ENCODE results near the gene FBXL17. TPM values are rescaled to one million over a fixed set of nuclear protein-coding genes. Genes with fewer than 3 reads are reported as not detected.

Gene FBXL17
- total and polyA plus RNA-seq, 2 of the 13 experiments (the other 11 are each of a cell fraction or from before 2014, with no cell fraction given) = 3.0 to 7.9 TPM

DNA sequence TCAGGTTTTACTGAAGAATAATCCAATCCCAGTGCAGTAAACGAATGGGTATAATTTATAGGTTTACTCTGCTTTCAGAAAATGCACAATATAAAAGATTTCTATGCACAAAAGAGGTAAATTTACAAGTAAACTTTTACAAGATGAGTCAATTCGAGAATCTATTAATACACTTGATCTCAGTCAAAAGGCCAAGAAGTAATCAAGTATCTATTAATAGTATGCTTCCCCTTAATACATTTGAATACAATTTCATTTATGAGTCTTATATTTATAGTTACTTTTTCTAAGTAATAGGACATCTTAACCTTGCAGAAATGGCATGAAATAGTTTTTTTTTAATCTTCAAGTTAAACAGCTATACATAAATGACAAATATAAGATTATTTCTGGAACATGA lies 355.9 kb downstream of the FBXL17 start:
- CTCF ChIA-PET (ENCODE audit: low intra/inter-chr PET ratio, low total read pairs) = no interaction called here
- intact Hi-C loops (cut with micrococcal nuclease; ENCODE audit: unreplicated experiment) = no loop called here
- H3K9ac ChIP-seq (ENCODE audit: insufficient read depth, low read depth, low read length) = no peak overlapping the region

More for the DNA sequence above, 355.9 kb downstream of the FBXL17 start:
- Histone ChIP-seq H3K4me3 (replicated peaks in 1 of 3; ENCODE audit: insufficient read depth in 1 of 3, low read depth in 2 of 3, low read length in 3 of 3) (no peak overlapping the region), H3K9me3 (ENCODE audit: low read length) (no peaks in the 10 kb centered on the region), H3K27me3 (ENCODE audit: control insufficient read depth in 1 of 2, insufficient read depth in 2 of 2, low read length in 2 of 2) (no peaks in the 10 kb centered on the region), H3K36me3 (replicated peaks in 1 of 2; ENCODE audit: control insufficient read depth in 1 of 2, insufficient read depth in 2 of 2, low read length in 2 of 2) (no peaks in the 10 kb centered on the region), H2AFZ (ENCODE audit: low read length) (no peak overlapping the region), H4K20me1 (ENCODE audit: insufficient read depth, low read length) (no peaks in the 10 kb centered on the region), H3K79me2 (ENCODE audit: insufficient read depth, low read length) (no peaks in the 10 kb centered on the region), H3K27ac (ENCODE audit: extremely low read length, insufficient read depth, low read length) (no peak overlapping the region), H3K4me2 (ENCODE audit: low read depth, low read length) (no peak overlapping the region), H3K4me1 (ENCODE audit: insufficient read depth, low read length) (no peaks in the 10 kb centered on the region)
- ATAC-seq = no peak
- in situ Hi-C loops (cut with HindIII; ENCODE audit: extremely low pct_ligation_motif_present, low pct_unique_long_range_greater_than_20kb) = no loop called here
- DNase-seq (ENCODE audit: low spot score) = no peak
- TF ChIP-seq, protein P1, sequence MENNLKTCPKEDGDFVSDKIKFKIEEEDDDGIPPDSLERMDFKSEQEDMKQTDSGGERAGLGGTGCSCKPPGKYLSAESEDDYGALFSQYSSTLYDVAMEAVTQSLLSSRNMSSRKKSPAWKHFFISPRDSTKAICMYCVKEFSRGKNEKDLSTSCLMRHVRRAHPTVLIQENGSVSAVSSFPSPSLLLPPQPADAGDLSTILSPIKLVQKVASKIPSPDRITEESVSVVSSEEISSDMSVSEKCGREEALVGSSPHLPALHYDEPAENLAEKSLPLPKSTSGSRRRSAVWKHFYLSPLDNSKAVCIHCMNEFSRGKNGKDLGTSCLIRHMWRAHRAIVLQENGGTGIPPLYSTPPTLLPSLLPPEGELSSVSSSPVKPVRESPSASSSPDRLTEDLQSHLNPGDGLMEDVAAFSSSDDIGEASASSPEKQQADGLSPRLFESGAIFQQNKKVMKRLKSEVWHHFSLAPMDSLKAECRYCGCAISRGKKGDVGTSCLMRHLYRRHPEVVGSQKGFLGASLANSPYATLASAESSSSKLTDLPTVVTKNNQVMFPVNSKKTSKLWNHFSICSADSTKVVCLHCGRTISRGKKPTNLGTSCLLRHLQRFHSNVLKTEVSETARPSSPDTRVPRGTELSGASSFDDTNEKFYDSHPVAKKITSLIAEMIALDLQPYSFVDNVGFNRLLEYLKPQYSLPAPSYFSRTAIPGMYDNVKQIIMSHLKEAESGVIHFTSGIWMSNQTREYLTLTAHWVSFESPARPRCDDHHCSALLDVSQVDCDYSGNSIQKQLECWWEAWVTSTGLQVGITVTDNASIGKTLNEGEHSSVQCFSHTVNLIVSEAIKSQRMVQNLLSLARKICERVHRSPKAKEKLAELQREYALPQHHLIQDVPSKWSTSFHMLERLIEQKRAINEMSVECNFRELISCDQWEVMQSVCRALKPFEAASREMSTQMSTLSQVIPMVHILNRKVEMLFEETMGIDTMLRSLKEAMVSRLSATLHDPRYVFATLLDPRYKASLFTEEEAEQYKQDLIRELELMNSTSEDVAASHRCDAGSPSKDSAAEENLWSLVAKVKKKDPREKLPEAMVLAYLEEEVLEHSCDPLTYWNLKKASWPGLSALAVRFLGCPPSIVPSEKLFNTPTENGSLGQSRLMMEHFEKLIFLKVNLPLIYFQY (CRISPR knock-in tag; IDR thresholded peaks at IDR 0.05; ENCODE audit: borderline replicate concordance) = no peak
- TF ChIP-seq RELA (CRISPR knock-in tag; IDR thresholded peaks at IDR 0.05) = no peak
- TF ChIP-seq ZFP62 (CRISPR knock-in tag; IDR thresholded peaks at IDR 0.05) = no peak
- TF ChIP-seq ZBTB1 (CRISPR knock-in tag; IDR thresholded peaks at IDR 0.05; ENCODE audit: borderline replicate concordance) = no peak
- no peak for TF ChIP-seq CREM (IDR thresholded peaks at IDR 0.05)
- TF ChIP-seq CREM (CRISPR knock-in tag; IDR thresholded peaks at IDR 0.05) = no peak
- TF ChIP-seq ELF4 (CRISPR knock-in tag; IDR thresholded peaks at IDR 0.05; ENCODE audit: borderline replicate concordance) = no peak
- TF ChIP-seq JUND (CRISPR knock-in tag; IDR thresholded peaks at IDR 0.05) = no peak
- TF ChIP-seq ZBTB21 (CRISPR knock-in tag; IDR thresholded peaks at IDR 0.05) = no peak
- no peak for TF ChIP-seq ZNF605 (CRISPR knock-in tag; IDR thresholded peaks at IDR 0.05)
- TF ChIP-seq STAT5B (CRISPR knock-in tag; IDR thresholded peaks at IDR 0.05) = no peak
- TF ChIP-seq, protein P2, sequence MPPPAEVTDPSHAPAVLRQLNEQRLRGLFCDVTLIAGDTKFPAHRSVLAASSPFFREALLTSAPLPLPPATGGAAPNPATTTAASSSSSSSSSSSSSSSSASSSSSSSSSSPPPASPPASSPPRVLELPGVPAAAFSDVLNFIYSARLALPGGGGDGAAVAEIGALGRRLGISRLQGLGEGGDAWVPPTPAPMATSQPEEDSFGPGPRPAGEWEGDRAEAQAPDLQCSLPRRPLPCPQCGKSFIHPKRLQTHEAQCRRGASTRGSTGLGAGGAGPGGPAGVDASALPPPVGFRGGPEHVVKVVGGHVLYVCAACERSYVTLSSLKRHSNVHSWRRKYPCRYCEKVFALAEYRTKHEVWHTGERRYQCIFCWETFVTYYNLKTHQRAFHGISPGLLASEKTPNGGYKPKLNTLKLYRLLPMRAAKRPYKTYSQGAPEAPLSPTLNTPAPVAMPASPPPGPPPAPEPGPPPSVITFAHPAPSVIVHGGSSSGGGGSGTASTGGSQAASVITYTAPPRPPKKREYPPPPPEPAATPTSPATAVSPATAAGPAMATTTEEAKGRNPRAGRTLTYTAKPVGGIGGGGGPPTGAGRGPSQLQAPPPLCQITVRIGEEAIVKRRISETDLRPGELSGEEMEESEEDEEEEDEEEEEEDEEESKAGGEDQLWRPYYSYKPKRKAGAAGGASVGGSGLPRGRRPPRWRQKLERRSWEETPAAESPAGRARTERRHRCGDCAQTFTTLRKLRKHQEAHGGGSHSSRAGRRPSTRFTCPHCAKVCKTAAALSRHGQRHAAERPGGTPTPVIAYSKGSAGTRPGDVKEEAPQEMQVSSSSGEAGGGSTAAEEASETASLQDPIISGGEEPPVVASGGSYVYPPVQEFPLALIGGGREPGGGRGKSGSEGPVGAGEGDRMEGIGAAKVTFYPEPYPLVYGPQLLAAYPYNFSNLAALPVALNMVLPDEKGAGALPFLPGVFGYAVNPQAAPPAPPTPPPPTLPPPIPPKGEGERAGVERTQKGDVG (CRISPR knock-in tag; IDR thresholded peaks at IDR 0.05; ENCODE audit: borderline replicate concordance) = no peak
- TF ChIP-seq NFYB (CRISPR knock-in tag; IDR thresholded peaks at IDR 0.05) = no peak
- TF ChIP-seq ZNF775 (CRISPR knock-in tag; IDR thresholded peaks at IDR 0.05; ENCODE audit: borderline replicate concordance) = no peak
- TF ChIP-seq ZNF616 (CRISPR knock-in tag; IDR thresholded peaks at IDR 0.05; ENCODE audit: low read depth) = no peak
- TF ChIP-seq TP53 (CRISPR knock-in tag; conservative IDR thresholded peaks at IDR 0.05) = no peak
- 26% methylated on average over 2 of the region's 2 CpGs for WGBS (ENCODE audit: low lambda C conversion rate)
- no peak for FAIRE-seq
- POLR2A ChIA-PET = no interaction called here
- no TSS peak for BruUV-seq (replicated peaks)
